Glomerular endothelial cell (primary cell): ENCODE results near the gene THRAP3. TPM values are rescaled to one million over a fixed set of nuclear protein-coding genes. Genes with fewer than 3 reads are reported as not detected.

Experiments used
- DNase-seq: peaks from one replicate; pipeline ENCODE4 v3.0.0-alpha.2; 2011; ENCODE audit warnings: low read depth, low spot score; ENCODE audit errors: extremely low read depth
- total RNA-seq: library from RNA; depleted of rRNA; stranded (reverse); fragments of >200 nt; gene quantifications from 2 replicates; pipeline ENCODE4 v1.2.3, GENCODE V29; 2015

THRAP3 gene
- total RNA-seq, 1 donor from 2014 or later: 105 TPM

DNA sequence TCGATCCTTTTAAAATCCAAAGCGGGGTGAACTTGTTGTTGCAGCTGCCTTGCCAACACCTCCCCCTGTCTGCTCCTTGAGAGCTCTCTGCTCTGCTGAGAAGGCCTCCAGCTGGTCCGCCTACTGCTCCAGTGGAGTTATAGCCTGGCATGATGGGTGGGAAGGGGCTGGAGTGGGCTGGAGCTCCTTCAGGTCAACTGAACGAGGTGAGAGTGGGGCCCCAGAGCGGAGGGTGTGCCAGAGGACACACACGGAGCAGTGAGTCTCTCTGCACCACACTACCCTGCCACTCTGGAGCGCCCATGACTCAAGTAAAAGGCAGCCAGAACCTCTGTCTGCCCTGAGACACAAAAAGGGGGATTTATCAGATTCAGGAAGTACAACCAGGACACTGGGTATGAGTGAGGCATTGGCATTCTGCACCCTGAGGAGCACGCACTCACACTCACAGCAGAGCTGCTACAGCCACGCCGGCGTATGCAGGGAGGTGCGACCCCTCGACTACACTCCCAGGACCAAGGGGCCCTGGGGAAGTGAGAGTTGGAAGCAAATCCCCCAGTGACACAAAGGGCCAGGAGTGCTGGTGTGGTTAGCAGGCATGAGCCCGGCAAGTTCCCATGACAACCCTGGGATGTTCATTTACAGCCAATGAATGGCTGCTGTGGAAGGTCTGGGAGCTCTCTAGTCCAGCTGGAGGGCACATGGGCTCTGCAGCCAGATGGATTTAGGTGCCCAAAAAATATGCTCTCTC is 127.2 kb downstream of the THRAP3 start:
- DNase-seq: no peak

DNA sequence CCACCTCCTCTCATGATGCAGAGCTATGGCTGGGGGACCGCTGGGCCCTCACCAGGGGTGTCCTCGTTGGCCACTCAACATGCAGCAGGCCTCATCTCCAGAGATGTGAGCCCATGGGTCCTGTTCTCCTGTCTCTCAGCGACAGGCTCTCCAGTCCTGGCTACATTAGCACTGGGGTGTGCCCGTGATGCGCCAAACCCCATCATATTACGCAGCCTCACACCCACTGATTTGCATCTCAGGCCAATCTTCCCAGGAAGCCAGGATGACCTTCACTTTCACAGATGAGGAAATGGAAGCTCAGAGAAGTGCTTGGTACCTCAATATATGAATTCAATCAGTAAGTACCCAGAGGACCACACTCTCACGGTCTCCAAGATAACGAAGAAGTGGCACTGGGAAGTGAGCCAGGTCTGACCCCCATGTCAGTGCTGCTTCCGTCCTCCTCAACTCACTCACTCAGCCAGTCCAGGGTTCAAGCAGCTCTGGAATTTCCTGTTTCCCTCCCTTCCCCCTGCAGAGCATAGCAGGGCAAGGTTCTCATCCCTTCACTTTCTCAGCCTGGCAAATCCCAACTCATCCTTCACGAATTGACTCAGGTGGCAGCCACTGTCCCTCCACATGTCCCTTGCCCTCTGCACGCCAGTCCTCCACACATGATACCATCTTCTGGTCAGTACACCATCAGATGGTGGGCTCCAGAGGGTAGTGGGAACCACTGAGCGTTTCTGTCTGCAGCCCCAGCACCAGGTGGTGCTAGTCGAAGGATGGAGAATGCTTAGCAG is 128.1 kb downstream of the THRAP3 start:
- no peak for DNase-seq

DNA sequence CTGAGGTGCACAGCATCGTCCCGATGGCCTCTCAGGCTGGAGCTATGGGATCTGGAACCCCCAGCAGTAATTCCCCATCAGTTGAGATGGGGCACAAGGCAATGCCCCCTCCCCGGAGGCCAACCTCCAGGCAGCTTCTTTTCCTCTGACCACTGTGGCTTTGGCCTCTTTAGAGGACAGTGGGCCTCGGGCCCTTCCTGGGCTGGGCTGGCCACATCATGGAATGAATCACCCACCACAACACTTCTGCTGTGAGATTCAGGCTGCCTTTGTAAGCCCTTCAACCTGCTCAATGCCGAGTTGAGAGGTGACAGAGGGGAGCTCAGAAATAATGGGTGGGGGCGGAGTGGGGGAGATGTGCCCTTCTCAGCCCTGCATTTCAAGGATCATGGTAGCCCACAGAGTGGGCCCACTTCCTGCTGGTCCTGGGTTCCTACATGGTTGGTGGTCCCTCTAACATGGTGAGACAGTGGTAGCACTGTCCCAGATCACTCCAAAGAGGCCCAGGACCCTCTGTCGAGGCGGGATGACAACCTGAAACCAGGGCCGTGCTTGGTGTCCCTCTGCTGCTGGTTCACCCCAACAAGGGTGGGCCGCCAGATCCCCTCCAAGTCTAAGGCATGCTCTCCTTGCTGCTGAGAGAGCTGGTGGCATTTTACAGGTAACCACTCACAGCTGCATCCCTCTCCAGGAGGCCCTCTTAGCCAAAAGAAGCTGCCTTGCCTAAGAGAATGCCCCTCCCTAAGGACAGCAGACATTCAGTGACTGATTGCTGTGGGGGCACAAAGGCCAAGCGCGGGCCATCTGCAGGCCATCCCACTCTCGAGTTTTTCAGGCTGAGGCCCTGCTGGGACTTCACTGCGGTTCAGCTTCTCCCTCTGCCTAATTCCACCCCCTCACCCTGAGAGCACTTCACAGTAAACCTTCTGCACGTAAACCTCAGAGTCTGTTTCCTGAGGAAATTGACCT is 129.0 kb downstream of the THRAP3 start:
- no peak for DNase-seq

DNA sequence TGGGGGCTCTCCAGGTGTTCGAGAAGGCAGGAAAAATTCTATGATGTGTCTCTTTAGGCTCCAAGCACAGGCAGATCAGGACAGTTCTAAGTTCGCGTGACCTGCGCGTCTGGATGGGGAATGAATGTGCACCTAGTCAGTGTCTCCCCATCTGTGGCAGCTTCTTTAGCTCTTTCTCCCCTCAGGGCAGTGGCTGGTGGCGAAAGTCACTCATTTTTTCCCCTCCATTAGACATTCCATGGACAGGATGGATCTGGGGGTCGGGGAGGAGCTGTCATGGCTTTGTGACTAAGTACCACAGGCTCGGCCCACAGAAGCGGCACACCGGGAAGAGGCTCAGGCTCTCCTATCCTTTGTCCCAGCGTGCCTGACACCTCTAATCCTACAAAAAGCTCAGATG is 130.2 kb downstream of the THRAP3 start:
- no peak for DNase-seq

Other genes with a start within 250 kb of the THRAP3 start
- 0.23 TPM in 1 of 2 replicates, not detected in the other for gene TEKT2, start 140.3 kb upstream of the THRAP3 start, total RNA-seq
- gene ADPRS, start 135.6 kb upstream of the THRAP3 start, total RNA-seq: 50.9 TPM in 2 replicates
- gene COL8A2, start 99.2 kb upstream of the THRAP3 start, total RNA-seq: 0.41 and 0.58 TPM in 2 replicates
- gene TRAPPC3, start 75.0 kb upstream of the THRAP3 start, total RNA-seq: 94.9 and 117 TPM in 2 replicates
- 234 and 282 TPM in 2 replicates for gene MAP7D1, start 68.3 kb upstream of the THRAP3 start, total RNA-seq
- 2.4 and 4.0 TPM in 2 replicates for gene SH3D21, start 81.9 kb downstream of the THRAP3 start, total RNA-seq
- gene EVA1B, start 99.2 kb downstream of the THRAP3 start, total RNA-seq: 132 and 162 TPM in 2 replicates
- gene STK40, start 161.5 kb downstream of the THRAP3 start, total RNA-seq: 32.2 and 35.2 TPM in 2 replicates
- 29.1 and 29.8 TPM in 2 replicates for gene LSM10, start 173.5 kb downstream of the THRAP3 start, total RNA-seq
- gene OSCP1, start 226.0 kb downstream of the THRAP3 start, total RNA-seq: 2.9 and 5.8 TPM in 2 replicates
- 59.2 and 82.6 TPM in 2 replicates for gene MRPS15, start 239.9 kb downstream of the THRAP3 start, total RNA-seq